AG04449 (cell line): Measurements from ENCODE around the gene SLC19A2.

ENCODE experiments used
- CTCF ChIA-PET: fragments of 350-600 bp; formaldehyde crosslinking; extraction: SDS; loops from one replicate; lab custom pipeline; 2021; ENCODE audit warnings: antibody characterized with exemption; lab: Yijun Ruan, JAX
- POLR2A ChIA-PET: fragments of 400-600, 350-600 bp; formaldehyde crosslinking; extraction: SDS; loops from one replicate; lab custom pipeline; 2020; ENCODE audit warnings: antibody characterized with exemption, inconsistent platforms; lab: Yijun Ruan, JAX
- DNase-seq: peaks from one replicate; pipeline ENCODE4 v3.0.0-alpha.2; 2010; ENCODE audit warnings: low read depth, low spot score
- H3K4me3 ChIP-seq: 2 replicates; pipeline ENCODE4 v1.5.1; 2011; ENCODE audit warnings: low read depth, mild to moderate bottlenecking, control low read depth, low read length
- TF ChIP-seq, protein P1 (sequence below): IDR thresholded peaks from one replicate; pipeline ENCODE4 v1.5.1; 2011; ENCODE audit warnings: mild to moderate bottlenecking, moderate library complexity, low read length, control low read depth, inconsistent platforms; ENCODE audit not compliant: insufficient read depth; ENCODE audit errors: missing control alignments

Gene SLC19A2

DNA sequence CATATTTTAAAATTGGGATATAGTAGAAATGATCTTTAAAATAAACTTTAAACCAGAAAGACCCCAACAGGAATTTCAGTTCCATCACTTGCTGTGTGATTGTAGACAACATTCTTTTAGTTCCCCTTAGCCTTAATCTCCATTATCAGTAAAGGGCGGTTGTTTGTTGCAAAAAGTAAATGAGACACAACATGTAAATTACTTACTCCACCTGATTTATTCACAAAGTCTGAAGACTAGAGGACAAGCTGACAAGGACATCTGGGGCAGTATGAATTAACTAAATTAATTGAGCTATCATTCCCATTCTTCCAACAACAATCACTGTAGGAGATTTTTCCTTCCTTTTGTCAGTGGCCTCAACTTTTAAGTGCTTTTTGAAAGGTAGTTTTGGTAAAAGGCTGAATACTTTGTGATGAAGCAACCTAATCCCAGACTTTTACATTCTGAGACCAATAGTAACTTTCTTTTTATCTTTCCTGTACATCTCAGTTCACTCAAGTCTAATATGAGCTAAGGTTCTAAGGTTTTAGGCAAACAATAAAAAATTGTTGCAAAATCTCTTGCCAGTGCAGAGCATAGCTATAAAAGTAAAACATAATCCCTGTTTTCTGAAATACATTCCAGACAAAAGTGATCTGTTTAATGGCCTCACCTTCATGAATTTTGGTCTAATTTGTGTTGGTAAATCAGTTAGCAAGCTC is 6.2 kb downstream of the SLC19A2 start:
- ChIA-PET POLR2A (no interaction called here), CTCF (interaction anchor here (1.0 to 1.2 kb wide), 3 partner anchors 10 to 66 kb away, joined by 3 to 7 read pairs (median 3); no protein-coding TSS in a partner anchor)
- H3K4me3 ChIP-seq = no peak overlapping the region
- no peak for DNase-seq
- TF ChIP-seq, protein P1, sequence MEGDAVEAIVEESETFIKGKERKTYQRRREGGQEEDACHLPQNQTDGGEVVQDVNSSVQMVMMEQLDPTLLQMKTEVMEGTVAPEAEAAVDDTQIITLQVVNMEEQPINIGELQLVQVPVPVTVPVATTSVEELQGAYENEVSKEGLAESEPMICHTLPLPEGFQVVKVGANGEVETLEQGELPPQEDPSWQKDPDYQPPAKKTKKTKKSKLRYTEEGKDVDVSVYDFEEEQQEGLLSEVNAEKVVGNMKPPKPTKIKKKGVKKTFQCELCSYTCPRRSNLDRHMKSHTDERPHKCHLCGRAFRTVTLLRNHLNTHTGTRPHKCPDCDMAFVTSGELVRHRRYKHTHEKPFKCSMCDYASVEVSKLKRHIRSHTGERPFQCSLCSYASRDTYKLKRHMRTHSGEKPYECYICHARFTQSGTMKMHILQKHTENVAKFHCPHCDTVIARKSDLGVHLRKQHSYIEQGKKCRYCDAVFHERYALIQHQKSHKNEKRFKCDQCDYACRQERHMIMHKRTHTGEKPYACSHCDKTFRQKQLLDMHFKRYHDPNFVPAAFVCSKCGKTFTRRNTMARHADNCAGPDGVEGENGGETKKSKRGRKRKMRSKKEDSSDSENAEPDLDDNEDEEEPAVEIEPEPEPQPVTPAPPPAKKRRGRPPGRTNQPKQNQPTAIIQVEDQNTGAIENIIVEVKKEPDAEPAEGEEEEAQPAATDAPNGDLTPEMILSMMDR = no peak

DNA sequence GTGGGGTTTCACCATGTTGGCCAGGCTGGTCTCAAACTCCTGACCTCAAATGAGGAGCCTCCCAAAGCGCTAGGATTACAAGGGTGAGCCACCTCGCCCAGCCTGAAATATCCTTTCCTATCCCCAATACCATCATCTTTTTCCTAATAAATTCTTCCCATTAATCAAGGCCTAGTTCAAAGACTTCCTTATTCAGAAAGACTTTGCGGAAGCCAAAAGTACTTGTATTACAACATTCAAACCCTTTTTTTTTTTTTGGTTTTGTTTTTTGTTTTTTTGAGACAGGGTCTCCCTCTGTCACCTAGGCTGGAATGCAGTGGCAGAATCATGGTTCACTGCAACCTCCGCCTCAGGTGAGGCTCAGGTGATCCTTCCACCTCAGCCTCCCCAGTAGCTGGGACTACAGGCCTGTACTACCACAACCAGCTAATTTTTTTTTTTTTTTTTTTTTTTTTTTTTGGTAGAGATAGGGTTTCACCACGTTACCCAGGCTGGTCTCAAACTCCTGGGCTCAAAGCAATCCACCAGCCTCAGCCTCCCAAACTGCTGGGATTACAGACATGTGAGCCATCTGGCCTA is 7.6 kb downstream of the SLC19A2 start:
- POLR2A ChIA-PET = no interaction called here
- TF ChIP-seq, protein P1 = no peak

DNA sequence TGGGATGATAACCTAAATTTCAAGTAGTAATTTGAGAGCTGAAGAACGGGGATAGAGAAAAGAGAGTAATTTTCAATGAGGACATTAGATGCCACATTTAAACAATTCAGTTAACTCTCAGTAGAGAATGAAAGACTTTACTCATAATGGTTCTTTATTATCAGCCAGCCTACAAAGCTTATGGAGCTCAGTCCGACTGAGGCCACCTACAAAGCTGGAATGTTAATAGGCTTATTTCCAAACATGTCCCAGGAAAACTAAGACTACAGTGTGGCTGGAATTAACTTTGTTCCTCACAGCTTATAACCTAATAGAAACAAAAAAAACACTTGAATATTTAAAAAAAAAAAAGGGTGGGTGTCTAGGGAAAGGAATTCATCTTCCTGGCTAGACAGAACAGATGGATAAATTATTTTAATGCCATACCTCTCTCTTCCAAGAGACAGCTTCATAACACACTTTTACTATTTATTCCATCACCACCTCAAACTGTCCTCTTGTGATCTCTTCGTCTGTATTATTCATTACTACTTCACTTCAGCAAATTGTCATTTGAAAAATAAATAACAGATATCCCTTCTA is 9.8 kb downstream of the SLC19A2 start:
- CTCF ChIA-PET = no interaction called here
- TF ChIP-seq, protein P1 = no peak
- no peak overlapping the region for H3K4me3 ChIP-seq
- no peak for DNase-seq
- POLR2A ChIA-PET = interaction anchor here (0.6 kb wide), 1 partner anchor 33 kb away, joined by 3 read pairs; no protein-coding TSS in a partner anchor

More for the DNA sequence above, 7.6 kb downstream of the SLC19A2 start:
- H3K4me3 ChIP-seq = no peak overlapping the region
- CTCF ChIA-PET = no interaction called here
- no peak for DNase-seq

DNA sequence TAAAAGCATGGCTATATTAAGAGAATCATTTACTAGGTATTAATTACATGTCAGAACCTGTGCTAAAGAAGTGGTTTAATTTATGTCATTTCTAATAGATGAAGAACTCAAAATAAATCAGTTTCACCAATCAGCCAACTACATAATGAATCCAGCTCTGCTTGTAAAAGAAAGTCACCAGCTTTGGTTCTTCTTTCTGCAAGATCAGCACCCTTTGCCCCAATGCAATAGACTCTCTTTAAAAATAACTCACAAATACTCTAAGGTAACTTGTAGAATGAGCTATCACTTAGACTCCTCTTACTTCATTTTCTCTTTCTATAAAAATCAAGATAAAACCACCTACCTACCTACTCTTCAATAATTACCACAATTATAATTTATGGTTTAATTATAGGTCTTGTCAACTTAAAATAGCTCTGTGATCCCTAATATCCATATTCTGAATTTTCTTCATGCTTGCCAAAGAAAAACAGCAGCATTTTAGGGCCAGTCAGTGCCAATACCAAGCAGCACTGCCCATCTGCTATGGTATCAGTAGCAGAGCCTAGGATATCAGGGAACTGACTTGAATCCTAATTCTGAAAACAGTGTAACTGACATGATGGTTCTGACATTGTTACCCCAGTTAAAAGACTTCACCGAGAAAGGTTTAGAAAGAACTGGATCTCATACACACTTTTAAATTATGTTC is 11.3 kb downstream of the SLC19A2 start:
- no peak overlapping the region for H3K4me3 ChIP-seq
- ChIA-PET POLR2A (no interaction called here), CTCF (interaction anchor here (0.8 to 1.3 kb wide), 2 partner anchors 9 to 12 kb away, joined by 3 read pairs; partner anchors contain the start of gene SLC19A2)
- DNase-seq = no peak
- TF ChIP-seq, protein P1 = no peak

DNA sequence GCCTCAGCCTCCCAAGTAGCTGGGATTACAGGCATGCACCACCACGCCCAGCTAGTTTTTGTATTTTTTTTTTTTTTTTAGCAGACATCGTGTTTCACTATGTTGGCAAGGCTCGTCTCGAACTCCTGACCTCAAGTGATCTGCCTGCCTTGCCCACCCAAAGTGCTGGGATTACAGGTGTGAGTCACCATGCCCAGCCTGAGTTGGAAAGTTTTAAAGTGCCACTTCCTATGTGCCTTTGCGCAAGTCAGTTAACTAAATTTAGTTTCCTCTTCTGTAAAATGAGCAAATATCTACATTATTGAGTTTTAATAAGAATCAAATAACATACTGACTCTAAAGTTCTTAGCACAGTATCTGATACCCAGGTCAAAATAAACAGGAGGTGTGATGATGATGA is 12.4 kb downstream of the SLC19A2 start:
- TF ChIP-seq, protein P1 = no peak
- CTCF ChIA-PET = interaction anchor here (1.3 kb wide), 1 partner anchor 10 kb away, joined by 3 read pairs; no protein-coding TSS in a partner anchor
- no peak for DNase-seq
- no peak overlapping the region for H3K4me3 ChIP-seq
- POLR2A ChIA-PET = no interaction called here

DNA sequence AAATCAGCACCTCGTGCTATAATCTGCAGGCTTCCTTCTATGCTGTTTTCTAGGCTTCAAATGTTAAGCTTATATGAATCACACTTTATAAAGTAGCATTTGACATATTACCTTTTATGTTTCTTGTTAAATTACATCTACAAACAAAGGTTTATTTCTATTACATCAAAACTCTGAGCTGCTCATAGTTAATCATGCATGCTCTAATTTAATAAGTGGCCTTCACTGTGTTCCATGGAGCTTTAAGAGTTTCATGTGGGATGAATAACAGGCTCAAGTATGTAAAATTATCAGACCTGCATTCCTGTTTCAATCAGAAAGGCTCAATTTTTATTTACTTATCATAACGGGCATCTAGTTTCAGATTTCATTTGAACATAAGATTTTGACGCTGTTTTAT is 13.0 kb downstream of the SLC19A2 start:
- TF ChIP-seq, protein P1 = no peak
- POLR2A ChIA-PET = no interaction called here
- CTCF ChIA-PET = interaction anchor here (1.1 to 1.2 kb wide), 3 partner anchors 8 to 77 kb away, joined by 3 to 4 read pairs (median 3); partner anchors contain the start of gene SLC19A2
- H3K4me3 ChIP-seq = no peak overlapping the region
- no peak for DNase-seq
